ENCODE measurements around the gene FAM98C.

FAM98C gene

DNA sequence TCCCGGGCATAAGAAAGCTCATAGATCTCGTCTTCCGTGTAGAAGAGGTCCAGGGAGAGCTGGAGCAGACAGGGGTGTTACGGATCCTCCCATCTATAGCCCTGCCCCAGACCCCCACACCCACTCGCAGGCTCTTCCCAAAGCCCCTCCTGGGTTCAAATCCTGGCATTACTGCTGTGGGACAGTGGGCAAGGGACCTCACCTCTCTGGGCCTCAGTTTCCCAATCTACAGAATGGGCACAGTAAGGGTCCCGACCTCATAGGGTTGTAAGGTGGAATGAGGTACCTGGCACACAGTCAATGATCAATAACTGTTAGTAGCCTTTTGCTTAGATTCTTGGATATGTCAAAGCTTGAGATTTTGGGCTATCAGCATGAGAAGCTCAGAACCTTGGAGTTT, 10.5 kb downstream of the FAM98C start:
- TF ChIP-seq, protein P1, sequence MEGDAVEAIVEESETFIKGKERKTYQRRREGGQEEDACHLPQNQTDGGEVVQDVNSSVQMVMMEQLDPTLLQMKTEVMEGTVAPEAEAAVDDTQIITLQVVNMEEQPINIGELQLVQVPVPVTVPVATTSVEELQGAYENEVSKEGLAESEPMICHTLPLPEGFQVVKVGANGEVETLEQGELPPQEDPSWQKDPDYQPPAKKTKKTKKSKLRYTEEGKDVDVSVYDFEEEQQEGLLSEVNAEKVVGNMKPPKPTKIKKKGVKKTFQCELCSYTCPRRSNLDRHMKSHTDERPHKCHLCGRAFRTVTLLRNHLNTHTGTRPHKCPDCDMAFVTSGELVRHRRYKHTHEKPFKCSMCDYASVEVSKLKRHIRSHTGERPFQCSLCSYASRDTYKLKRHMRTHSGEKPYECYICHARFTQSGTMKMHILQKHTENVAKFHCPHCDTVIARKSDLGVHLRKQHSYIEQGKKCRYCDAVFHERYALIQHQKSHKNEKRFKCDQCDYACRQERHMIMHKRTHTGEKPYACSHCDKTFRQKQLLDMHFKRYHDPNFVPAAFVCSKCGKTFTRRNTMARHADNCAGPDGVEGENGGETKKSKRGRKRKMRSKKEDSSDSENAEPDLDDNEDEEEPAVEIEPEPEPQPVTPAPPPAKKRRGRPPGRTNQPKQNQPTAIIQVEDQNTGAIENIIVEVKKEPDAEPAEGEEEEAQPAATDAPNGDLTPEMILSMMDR (IDR thresholded peaks at IDR 0.05; ENCODE audit: low read depth, low read length) = no peak
- Histone ChIP-seq H3K27ac (peak overlapping the region; percentile 97), H3K4me3 (ENCODE audit: low read depth, low read length) (no peak overlapping the region; the same call in 1 of the 2 replicates), H3K27me3 (ENCODE audit: insufficient read depth, low read depth, severe bottlenecking) (no peaks in the 10 kb centered on the region), H3K36me3 (no peaks in the 10 kb centered on the region; the same call in 1 of the 2 replicates), H3K9me3 (ENCODE audit: severe bottlenecking) (peaks cover 4% of the 10 kb centered on the region)
- no peak for DNase-seq

DNA sequence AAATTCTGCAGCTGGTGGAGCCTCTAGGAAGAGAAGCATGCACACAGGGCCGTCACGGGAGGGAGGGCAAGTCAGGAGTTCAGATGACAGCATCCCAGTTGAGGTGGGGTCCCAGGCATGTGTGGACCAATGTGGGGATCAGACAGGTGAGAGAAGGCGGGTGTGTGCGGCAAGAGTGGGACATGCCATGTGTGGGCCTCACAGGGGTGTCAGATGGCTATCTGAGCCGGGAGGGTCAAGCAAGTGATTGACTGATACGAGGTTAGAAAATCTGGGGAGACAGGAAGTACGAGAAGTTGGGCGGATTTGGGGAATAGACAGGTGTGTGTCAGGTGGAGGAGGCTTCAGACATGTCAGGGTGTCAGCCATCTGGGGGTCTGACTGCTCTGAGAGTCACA, 14.3 kb downstream of the FAM98C start:
- no peak overlapping the region for H3K4me3 ChIP-seq (ENCODE audit: low read depth, low read length)
- TF ChIP-seq, protein P1 (IDR thresholded peaks at IDR 0.05; ENCODE audit: low read depth, low read length) = no peak
- H3K9me3 ChIP-seq (ENCODE audit: severe bottlenecking) = peaks cover under 1% of the 10 kb centered on the region
- no peaks in the 10 kb centered on the region for H3K36me3 ChIP-seq
- no peak overlapping the region for H3K27ac ChIP-seq
- no peak for DNase-seq
- H3K27me3 ChIP-seq (ENCODE audit: insufficient read depth, low read depth, severe bottlenecking) = no peaks in the 10 kb centered on the region

DNA sequence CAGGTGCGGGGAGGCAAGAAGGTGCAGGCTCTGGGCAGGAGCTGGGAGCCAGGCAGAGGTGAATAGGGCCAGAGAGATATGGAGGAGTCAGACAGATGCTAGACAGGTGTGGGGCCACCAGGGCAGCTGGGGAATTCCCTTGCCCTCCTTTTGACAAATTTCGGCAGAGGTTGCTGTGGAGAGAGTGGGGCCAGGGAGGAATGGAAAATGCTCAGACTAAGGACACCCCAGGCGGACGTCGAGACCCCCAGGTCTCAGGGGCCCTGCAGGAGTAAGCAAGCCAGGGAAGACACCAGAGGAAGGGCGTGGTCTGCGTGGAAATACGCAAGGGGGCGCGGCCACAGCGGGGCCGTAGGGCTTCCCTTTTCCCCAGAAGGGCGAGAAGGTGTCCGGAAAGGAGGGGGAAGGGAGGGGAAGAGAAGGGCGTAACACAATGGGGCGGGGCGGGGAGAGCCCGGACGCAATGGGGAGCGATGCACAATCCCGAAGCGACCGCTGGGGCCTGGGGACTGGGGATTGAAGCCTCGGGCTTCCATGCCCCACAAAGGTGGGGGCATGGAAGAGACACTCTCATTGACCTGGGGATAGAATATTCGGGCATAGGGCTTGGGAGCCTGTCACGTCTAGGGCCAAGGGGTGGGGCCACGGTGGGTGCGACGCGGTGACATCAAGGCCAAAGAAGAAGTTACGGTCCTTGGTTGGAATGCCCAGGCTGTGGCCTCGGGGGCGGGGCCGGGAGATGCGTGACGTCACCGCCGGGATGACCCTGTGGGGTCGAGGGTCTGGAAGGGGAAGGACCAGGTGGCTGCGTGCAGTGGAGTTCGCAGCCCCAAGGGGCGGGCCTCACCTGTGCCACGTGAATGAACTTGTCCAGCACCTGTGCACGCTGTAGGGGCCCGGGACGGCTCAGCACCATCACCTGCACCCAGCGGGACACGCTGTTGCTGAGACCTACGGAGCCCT, 14.9 kb downstream of the FAM98C start:
- Histone ChIP-seq H3K36me3 (no peaks in the 10 kb centered on the region), H3K27ac (no peak overlapping the region), H3K27me3 (ENCODE audit: insufficient read depth, low read depth, severe bottlenecking) (no peaks in the 10 kb centered on the region), H3K9me3 (ENCODE audit: severe bottlenecking) (no peaks in the 10 kb centered on the region), H3K4me3 (ENCODE audit: low read depth, low read length) (no peak overlapping the region)
- TF ChIP-seq, protein P1 (IDR thresholded peaks at IDR 0.05; ENCODE audit: low read depth, low read length) = no peak
- no peak for DNase-seq

DNA sequence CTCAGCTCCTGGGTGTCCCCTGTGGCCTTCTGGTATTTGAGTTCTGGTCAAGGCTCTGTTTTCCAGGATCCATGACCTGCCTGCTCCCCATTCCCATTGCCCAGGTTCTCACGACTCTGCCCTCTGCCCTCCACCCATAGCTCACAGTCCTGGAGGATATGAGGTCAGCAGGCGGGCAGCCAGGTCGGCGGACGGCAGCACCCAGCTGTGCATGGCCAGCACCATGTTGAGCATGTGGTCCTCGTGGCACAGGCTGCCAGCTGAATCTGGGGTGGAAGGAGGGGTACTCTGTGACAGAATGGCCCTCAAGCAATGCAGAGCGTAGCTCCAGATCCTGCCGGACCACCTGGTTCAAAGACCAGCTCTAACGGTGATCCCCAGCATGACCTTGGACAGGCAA, 18.0 kb downstream of the FAM98C start:
- TF ChIP-seq, protein P1 (IDR thresholded peaks at IDR 0.05; ENCODE audit: low read depth, low read length) = no peak
- no peak for DNase-seq

DNA sequence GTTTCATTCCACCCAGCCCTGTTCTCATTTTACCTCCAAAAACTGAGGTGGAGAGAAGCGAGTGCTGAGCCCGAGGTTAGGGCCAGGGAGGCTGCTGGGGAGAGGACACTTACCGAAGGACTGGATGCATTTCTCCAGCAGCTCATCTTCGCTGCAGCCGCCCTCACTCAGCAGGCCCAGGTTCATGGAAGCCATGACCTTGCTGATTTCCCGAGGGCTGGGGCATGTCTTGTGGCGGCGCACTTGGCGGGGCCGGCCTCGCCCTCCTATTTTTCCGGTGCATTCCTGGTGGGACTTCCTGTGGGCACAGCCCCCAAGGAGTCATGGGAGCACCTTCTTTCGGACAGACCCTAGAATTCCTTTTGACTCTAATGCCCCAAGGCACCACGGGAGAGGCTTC, 19.0 kb downstream of the FAM98C start:
- Histone ChIP-seq H3K9me3 (ENCODE audit: severe bottlenecking) (no peaks in the 10 kb centered on the region), H3K4me3 (ENCODE audit: low read depth, low read length) (no peak overlapping the region), H3K36me3 (no peaks in the 10 kb centered on the region), H3K27me3 (ENCODE audit: insufficient read depth, low read depth, severe bottlenecking) (no peaks in the 10 kb centered on the region), H3K27ac (no peak overlapping the region)
- TF ChIP-seq, protein P1 (IDR thresholded peaks at IDR 0.05; ENCODE audit: low read depth, low read length) = no peak
- no peak for DNase-seq

More for the DNA sequence above, 18.0 kb downstream of the FAM98C start:
- no peak overlapping the region for H3K4me3 ChIP-seq (ENCODE audit: low read depth, low read length)
- H3K27ac ChIP-seq = no peak overlapping the region
- H3K27me3 ChIP-seq (ENCODE audit: insufficient read depth, low read depth, severe bottlenecking) = no peaks in the 10 kb centered on the region
- no peaks in the 10 kb centered on the region for H3K9me3 ChIP-seq (ENCODE audit: severe bottlenecking)
- no peaks in the 10 kb centered on the region for H3K36me3 ChIP-seq

All from WERI-Rb-1 (cell line).